Measurements from ENCODE around the gene KIF9.
"Not testable (repeated sequence)": the region's sequence is repeated elsewhere in the genome, so short reads cannot be mapped to it uniquely, and the experiment has no call there.

KIF9 gene

DNA sequence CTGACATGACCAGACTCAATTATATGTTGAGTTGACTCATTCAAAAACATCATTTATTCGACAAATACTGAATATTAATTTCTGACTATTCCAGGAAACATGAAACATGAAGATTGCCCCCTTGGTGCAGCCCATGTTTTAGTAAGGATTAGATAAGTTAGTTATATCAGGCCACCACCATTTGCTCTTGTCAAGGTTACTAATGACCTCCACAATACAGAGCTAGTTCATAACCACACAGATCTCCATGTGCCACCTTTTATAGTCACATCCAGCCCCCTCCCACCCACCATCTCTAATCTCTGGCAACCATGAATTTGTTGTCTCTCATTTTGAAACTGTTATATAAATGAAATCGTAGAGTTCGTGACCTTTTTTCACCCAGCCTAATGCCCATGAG is 15.8 kb upstream of the KIF9 start:
- TF ChIP-seq, protein P1, sequence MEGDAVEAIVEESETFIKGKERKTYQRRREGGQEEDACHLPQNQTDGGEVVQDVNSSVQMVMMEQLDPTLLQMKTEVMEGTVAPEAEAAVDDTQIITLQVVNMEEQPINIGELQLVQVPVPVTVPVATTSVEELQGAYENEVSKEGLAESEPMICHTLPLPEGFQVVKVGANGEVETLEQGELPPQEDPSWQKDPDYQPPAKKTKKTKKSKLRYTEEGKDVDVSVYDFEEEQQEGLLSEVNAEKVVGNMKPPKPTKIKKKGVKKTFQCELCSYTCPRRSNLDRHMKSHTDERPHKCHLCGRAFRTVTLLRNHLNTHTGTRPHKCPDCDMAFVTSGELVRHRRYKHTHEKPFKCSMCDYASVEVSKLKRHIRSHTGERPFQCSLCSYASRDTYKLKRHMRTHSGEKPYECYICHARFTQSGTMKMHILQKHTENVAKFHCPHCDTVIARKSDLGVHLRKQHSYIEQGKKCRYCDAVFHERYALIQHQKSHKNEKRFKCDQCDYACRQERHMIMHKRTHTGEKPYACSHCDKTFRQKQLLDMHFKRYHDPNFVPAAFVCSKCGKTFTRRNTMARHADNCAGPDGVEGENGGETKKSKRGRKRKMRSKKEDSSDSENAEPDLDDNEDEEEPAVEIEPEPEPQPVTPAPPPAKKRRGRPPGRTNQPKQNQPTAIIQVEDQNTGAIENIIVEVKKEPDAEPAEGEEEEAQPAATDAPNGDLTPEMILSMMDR (IDR thresholded peaks at IDR 0.05), result no peak
- H3K4me3 ChIP-seq, result no peak overlapping the region
- DNase-seq (ENCODE audit: low spot score), result no peak
- H3K27ac ChIP-seq, result no peak overlapping the region

DNA sequence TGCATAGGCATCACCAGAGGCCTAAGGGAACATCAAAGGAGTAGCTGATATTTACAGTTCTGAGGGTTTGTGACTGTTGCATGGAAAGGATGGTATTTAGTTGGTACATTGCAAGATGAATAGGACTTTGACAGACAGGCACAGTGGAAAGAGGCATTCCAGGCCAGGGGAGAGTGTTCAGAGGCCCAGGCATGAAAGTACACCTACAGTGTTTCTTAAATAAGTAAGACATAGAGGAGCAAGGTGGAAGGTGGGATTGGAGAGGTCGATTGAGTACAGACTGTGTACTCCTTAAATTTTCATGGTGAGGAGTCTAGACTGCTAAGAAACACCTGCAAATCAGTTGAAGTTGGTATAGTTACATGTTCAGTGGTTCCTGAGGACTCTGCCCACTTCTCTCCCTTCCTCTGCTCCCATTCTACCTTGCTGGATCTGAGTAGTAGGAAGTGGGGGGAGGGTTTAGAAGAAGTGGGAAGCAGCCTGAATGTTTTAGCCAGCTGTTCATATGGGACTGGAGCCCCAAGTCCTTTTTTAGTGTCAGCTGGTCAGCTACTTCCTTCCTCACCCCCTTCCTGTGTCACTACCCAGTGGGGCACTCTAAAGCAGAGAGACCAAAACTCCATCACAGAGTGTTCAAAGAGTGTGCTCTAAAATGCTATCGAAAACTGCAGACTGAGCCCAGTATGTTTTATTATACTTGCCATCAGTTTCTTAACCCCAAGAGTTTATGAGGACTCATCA is 14.1 kb upstream of the KIF9 start:
- TF ChIP-seq, protein P1 (IDR thresholded peaks at IDR 0.05), result no peak
- Histone ChIP-seq H3K4me3 (no peak overlapping the region), H3K27ac (no peak overlapping the region)
- DNase-seq (ENCODE audit: low spot score), result no peak

DNA sequence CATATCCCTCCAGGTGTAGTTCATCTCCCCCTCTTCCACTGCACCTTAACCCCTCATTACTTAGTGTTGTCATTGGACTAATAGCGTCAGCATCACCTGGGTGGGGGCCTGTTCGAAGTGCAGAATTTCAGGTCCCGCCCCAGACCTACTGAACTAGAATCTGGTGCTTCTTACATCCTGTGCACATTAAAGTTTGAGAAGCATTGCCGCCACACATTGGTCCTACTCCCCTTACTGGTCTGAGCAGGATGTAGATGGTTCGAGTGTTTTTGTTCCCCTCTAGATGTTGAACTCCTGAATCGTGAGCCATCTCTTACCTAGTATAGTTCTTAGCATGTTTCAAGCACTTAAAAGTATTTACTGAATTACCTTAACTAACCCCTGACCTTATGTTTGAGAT is 13.4 kb upstream of the KIF9 start:
- TF ChIP-seq, protein P1 (IDR thresholded peaks at IDR 0.05), result no peak
- Histone ChIP-seq H3K4me3 (no peak overlapping the region), H3K27ac (no peak overlapping the region)
- DNase-seq (ENCODE audit: low spot score), result no peak

DNA sequence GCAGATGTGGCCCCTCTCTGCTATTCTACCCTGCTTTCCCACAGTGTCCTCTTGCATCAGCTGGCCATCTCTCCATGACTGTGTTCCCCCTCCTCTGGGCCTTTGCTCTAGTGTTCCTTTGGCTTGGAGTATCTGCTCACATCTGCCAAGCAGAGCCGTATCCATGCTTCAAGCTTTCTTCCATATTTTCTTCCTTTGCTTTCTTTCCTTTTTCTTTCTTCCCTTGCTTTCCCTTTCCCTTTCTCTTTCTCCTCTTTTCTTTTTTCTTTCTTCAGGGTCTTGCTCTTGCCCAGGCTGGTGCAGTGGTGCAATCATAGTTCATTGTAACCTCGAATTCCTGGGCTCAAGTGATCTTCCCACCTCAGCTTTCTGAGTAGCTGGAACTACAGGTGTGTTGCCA is 12.7 kb upstream of the KIF9 start:
- no peak overlapping the region for H3K27ac ChIP-seq
- no peak for DNase-seq (ENCODE audit: low spot score)
- TF ChIP-seq, protein P1 (IDR thresholded peaks at IDR 0.05), result no peak
- H3K4me3 ChIP-seq, result no peak overlapping the region

DNA sequence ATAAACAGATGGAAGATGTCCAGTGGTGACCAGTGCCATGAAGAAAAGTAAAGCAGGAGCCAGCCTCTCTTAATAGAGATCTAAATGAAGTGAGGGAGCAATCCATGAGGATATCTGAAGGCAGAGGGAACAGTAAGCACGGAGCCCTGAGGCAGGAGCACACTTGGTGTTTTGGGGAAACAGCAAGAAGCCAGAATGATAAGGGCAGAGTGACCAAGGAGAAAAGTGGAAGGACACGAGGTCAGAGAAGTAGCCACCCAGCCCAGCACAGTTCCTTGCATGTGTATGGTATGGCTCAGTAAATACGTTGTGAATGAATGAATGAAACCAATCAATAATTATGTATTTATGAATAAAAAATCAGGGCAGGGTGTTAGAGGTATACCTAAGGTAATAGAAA is 11.8 kb upstream of the KIF9 start:
- TF ChIP-seq, protein P1 (IDR thresholded peaks at IDR 0.05), result no peak
- no peak for DNase-seq (ENCODE audit: low spot score)
- no peak overlapping the region for H3K4me3 ChIP-seq

DNA sequence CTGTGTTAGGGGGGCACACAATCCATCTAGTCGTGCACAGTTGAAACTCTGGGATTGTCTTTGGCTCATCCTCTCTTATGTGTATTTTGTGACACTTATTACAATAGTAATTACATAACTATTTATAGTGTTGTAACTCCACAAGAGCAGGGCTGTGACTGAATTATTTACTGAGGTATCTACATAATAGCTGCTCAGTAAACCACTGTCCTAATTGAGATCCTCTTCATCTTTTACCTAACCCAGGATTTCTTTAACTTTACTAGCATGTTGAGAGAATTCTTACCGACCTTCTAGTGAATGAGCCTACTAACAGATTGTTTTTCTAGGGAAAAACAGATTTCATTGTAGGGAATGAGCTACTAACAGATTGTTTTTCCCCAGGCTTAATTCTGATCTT is 11.2 kb upstream of the KIF9 start:
- TF ChIP-seq, protein P1 (IDR thresholded peaks at IDR 0.05), result no peak
- H3K27ac ChIP-seq, result no peak overlapping the region
- no peak for DNase-seq (ENCODE audit: low spot score)
- H3K4me3 ChIP-seq, result no peak overlapping the region

More for the DNA sequence above, 11.8 kb upstream of the KIF9 start:
- H3K27ac ChIP-seq, result no peak overlapping the region

DNA sequence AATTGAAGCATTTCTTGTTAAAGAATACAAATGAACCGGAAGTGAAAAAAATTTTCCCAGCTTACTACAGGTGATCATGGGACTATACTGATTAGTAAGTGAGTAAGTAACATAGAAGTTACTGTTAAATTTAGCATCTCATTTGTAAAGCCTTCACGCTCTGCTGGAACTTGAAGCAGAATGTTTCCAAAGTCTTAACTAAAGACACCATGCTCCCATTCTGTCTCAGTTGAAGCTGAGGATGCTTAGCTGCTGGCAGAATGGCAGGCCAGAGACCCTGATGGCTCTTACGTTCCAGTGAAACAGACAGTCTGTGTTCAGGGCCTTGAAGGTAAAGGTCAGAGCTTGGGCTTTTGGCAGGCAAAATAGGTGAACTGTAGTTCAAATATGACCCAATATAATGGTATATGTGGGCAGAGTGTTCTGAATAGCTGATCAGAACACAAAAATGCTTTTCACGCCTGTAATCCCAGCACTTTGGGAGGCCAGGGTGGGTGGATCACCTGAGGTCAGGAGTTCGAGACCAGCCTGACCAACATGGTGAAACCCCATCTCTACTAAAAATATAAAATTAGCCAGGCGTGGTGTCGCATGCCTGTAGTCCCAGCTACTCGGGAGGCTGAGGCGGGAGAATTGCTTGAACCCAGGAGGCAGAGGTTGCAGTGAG is 9.3 kb upstream of the KIF9 start:
- not testable (repeated sequence) for H3K27ac ChIP-seq; DNase-seq (ENCODE audit: low spot score); H3K4me3 ChIP-seq
